GM19455 (cell line): ENCODE data around the gene KRTAP4-2.
"Not testable (repeated sequence)": the region's sequence is repeated elsewhere in the genome, so short reads cannot be mapped to it uniquely, and the experiment has no call there.

ENCODE experiments used
- ATAC-seq: cut with Tn5 transposase; IDR thresholded peaks from one replicate; pipeline ENCODE4 v1.9.1; 2021; ENCODE audit not compliant: unreplicated experiment

The KRTAP4-2 gene

GRCh38 chr17:41163828-41164227 is 14.2 kb downstream of the KRTAP4-2 start:
- no peak for ATAC-seq

GRCh38 chr17:41160648-41161047 is 17.4 kb downstream of the KRTAP4-2 start, which contains the start of gene KRTAP4-4:
Gene KRTAP4-4 (minus strand): TSS chr17:41160748. CDS start chr17:41160691, 57 bp downstream.
- no peak for ATAC-seq

GRCh38 chr17:41160190-41160589 is 17.8 kb downstream of the KRTAP4-2 start:
- not testable (repeated sequence) for ATAC-seq

- no peak for ATAC-seq
Observed at GRCh38 chr17:41153856-41154255, 24.2 kb downstream of the KRTAP4-2 start.

- no peak for ATAC-seq
Observed at GRCh38 chr17:41151525-41151924, 26.5 kb downstream of the KRTAP4-2 start.

- ATAC-seq: no peak
Observed at GRCh38 chr17:41150026-41150425, 28.0 kb downstream of the KRTAP4-2 start.

GRCh38 chr17:41149652-41149985 is 28.4 kb downstream of the KRTAP4-2 start, which contains the start of gene KRTAP4-5:
Gene KRTAP4-5 (minus strand): TSS chr17:41149825. CDS start chr17:41149767, 58 bp downstream.
- ATAC-seq: no peak

GRCh38 chr17:41148971-41149651 is 28.9 kb downstream of the KRTAP4-2 start:
- not testable (repeated sequence) for ATAC-seq

- no peak for ATAC-seq
Observed at GRCh38 chr17:41147531-41148204, 30.4 kb downstream of the KRTAP4-2 start.

- ATAC-seq: no peak
Observed at GRCh38 chr17:41145261-41145660, 32.8 kb downstream of the KRTAP4-2 start.

GRCh38 chr17:41144846-41145245 is 33.2 kb downstream of the KRTAP4-2 start:
- no peak for ATAC-seq

- no peak for ATAC-seq
Observed at GRCh38 chr17:41141361-41141760, 36.7 kb downstream of the KRTAP4-2 start.

GRCh38 chr17:41140360-41141131 is 37.5 kb downstream of the KRTAP4-2 start, which contains the start of gene KRTAP4-6:
Gene KRTAP4-6 (minus strand): TSS chr17:41140544. CDS start chr17:41140487, 57 bp downstream.
- no peak for ATAC-seq

- ATAC-seq: not testable (repeated sequence)
Observed at GRCh38 chr17:41139865-41140264, 38.2 kb downstream of the KRTAP4-2 start.

GRCh38 chr17:41133880-41134735 is 43.9 kb downstream of the KRTAP4-2 start:
- ATAC-seq: no peak

GRCh38 chr17:41131979-41132378 is 46.0 kb downstream of the KRTAP4-2 start:
- ATAC-seq: no peak
